Activated CD8-positive, alpha-beta memory T cell treated with anti-CD3 and anti-CD28 coated beads, Interleukin-2, amount 50 U/mL, for 1 hour (primary cell): Measurements from ENCODE around the gene RELA.

ENCODE experiments used
- DNase-seq: peaks from one replicate; pipeline ENCODE4 v3.0.0-alpha.2; 2020; ENCODE audit errors: extremely low read depth

Gene RELA

DNA sequence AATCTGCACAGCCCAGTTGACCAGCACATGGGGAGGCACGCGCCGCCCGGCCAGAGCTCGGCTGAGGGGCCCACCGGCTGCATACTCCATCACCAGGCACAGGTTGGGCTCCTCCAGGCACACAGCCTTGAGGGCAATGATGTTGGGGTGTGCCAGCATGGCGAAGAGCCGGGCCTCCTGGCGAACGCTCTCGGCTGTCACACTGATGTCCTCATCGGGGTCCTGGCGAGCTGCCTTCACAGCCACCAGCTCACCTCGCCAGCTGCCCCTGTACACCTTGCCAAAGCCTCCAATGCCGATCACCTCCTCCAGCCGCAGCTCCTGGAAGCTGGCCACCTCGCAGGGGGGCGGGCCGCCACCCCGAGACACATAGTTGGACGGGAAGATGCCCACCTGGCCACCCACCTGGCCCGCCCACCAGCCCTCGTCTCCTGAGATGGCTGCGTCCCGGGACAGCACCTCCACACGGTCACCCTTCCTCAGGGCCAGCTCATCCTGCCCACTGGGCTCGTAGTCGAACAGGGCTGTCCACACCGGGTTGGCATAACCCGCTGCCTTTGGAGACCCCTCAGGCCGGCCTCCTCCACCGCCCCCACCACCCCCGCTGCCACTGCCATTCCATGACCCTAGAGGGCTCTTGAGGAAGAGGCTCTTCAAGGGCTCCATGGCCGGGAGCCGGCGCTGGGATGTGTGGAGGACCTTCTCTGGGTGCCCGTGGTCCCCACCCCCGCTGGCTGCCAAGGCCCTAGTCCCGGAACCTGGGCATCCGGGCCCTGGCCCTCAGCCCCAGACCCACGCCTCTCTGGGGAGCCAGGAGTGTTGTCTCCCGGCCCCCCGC lies 49.4 kb downstream of the RELA start:
- no peak for DNase-seq

DNA sequence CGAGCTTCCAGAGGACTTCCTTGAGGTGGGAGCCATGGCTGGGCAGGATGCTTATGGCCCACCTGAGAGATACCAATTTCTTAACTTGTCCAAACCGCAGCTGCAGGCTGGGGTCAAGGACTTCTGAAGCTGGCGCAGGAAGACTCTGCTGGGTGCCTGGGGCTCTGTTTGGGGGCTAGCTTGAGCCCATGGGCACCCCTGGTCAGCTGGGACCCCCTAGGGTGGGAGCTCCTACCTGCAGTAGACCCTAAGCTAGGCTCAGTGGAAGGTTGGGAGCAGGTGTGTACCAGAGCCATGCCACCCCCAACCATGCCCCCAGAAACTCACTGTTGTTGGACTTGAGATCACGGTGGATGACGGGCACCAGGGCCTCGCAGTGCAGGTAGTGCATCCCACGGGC lies 50.0 kb downstream of the RELA start:
- DNase-seq: no peak

DNA sequence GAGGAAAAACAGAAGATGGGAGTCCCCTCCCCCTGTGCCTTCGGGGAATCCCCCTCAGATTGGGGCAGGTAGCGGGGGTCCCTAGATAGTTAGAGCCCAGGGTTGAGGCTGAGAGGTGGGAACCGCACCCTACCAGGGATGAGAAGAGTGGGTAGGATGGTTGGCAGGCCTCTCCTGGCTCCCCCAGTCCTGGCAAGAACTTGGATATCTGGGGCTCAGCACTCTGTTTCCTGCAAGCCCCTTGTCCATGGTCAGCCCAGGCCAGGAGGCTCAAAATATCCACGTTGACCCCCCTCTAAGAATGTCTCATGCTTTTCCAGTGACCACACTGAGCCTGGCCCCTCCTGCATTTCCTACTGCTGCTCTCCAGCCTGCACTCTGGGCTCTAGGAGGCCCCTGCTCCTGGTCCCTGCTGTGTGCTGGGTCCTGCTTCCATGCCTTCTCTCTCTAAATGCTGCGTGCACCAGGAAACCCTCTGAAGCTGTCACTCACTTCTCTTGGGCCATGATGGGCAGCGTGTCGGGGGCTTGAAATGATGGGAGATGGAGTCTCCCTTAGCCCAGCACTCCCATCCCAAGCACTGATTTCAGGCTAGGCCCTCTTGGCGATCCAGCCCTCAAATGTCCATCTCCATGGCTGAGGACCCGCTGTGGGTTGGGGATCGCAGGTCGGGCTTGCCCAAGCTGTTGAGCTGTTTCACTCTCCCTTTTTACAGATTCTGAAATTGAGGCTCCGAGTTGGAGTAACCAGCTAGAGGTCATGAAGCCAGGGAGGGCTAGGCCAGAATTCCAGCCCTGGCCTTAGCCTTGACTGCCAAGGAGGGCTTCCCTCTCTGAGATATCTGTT lies 50.7 kb downstream of the RELA start:
- DNase-seq: no peak

DNA sequence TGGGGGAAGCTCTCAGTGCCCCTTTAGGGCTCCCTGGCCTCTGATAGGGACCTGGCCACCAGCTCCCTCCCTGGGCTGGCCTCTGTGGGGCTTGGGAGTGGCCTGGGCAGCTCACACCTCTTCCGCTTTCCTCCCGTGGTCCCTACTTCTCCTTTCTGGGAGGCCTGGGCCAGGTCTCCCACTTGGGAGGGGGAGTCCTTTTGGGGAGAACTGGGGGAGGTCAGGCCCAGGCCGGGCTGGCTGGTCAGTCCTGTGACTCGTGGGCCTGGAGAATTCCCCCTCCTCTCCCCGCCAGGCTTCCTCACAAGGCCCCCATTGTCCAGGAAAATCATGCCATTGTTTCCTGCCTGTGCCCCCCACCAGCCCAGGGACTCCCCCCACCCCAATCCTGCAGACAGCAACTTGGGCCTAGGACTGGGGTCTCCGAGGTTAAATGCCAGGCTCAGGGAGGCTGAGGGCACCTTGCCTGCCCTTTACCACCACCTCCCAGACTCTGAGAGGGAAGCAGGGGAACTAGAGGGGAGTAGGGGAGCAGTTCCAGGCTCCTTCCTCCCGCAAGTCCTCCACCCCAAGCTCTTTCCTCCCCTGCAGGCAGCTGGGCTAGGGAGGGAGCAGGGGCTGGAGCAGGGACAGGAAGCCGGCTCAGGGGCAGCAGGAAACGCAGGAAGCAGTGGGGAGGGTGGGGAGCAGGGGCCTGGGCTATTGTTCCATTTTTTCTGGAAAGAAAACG lies 51.5 kb downstream of the RELA start:
- no peak for DNase-seq

DNA sequence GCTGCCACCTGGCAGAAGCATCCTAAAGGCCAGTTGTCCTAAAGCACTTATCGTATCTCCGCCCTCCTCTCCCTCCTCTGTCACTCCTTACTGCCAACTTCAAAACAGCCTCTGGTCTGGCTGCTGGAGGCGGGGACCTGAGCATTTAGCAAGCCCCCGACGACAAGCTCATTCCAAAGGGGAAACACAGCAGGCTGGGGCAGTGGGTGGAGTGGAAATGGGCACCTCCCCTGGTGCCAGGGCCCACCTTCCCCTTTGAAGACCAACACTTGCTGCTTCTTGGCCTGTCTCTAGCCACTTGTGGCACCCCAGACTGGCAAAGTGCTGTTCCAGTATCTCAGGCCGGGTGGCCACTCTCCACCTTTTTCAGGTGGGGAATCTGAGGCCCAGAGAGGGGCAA lies 52.3 kb downstream of the RELA start:
- DNase-seq: no peak

DNA sequence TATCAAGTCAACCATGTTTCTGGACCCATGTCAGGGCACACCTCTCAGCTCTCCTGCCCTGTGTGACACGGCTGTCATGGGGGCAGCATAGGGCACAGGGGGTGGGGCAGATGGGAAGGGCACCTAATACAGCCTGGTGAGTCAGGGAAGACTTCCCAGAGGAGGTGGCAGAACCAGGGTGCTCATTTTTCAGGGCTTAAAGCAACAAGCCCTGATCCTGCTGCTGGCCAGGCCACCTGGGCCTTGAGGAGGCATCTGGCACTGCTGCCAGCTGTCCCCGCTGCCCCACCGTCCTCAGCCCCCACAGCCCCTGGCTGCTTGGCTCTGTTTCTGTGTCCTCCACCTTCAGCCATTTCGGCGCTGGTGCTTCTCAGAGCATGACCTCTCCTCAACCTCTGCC lies 53.1 kb downstream of the RELA start:
- DNase-seq: no peak

DNA sequence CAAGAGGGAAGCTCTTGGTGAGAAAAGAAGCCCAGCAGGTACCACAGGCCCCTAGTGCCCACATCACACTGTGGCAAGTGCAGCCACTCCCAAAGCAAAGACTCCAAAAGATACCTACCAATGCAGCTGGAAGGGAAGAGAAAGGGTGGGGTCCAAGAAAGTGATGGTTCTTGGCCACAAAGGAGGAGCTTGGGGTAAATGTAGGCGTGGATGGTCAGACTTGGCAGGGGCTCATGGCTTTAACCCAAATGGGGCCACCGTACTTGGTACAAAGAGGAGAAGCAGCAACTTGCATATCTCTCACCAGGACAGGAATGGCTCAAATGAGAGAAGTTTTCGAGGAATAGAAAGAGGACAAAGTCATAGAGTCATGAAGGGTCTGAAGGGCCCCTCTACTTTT lies 53.5 kb downstream of the RELA start:
- DNase-seq: no peak

DNA sequence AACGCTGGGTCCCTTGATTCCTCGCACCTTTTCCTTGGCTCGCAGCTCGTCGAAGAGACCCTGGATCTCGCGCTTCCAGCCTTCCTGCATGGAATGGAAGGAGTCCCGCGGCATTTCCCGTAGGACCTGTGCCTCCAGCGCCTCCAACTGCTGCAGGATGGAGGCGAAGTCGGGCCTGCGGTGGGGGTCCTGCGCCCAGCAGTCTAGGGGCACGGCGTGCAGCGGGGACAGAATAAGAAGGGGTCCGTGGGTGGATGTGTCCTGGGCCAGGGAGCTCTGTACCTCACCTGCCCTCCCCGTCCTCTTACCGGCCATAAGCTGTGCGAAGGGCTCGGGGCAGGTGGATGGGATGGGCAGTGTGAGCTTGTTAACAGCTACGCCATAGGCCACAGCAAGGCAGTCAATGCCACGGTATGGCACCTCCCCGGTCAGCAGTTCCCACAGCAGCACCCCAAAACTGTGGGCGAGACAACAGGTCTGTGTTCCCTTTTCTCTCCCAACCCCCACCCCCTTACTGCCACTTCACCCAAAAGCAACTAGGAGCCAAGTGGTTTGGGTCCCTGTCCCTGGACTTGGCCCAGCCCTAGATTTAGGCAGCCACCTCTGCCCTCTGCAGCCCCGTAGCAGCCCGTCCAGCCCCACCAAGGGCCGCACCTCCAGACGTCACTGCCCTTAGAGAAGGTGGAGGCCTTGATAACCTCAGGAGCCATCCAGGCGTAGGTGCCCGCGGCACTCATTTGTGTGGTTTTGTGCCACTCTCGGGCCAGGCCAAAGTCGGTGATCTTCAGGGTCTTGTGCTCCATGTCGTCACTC lies 54.9 kb downstream of the RELA start:
- DNase-seq: no peak

DNA sequence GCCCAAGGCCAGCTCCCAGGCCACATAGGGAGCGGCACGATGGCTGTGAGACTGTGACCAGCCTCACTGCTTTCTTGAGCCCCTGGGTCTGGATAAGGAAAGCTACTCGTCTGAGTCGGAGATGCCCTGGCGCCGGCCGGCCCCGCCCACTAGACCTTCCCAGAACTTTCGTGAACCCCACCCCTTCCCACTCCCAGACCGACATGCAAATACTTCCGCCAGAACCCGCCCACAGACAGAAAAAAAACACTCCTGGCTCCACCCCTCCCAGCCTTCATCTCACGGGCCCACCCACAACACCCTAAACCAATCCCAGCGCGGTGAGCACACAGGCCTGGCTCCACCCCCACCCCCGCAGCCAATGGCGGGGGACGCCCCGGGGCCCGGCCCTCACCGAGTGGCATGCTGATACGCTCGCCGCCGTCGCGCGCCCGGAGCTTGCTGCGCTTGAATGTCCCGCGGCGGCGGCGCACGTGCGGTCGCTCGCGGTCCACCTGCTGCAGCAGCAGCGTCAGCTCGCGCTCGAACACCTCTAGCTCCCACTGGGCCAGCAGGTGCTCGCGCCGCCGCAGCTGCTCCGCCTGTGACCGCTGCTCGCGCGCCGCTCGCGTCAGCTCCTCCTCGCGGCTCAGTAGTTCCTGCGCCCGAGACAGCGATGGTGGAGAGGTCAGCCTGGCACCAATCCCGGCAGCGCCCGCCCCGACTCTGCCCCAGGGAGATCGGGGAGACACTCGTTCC lies 55.7 kb downstream of the RELA start:
- DNase-seq: no peak

DNA sequence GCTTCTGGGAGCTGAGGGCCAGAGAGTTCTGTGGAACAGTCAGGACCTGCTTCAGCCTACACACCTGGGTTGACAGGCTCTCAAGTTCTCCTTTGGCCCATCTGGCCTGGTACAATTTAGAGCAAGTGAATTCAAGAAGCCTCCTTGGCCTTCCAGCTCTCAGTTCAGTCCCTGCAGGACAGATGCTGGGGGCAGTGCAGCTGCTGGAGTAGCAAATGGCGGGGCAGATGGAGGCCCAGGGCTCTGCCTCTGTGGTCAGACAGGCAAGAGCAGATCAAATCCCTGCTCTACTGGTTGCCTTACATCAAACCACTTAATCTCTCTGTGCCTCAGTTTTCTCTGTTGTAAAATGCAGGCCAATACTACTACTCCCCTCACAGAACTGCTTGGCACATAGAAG lies 58.5 kb downstream of the RELA start:
- no peak for DNase-seq
